ENCODE data around the gene IL1RAP.

DNA sequence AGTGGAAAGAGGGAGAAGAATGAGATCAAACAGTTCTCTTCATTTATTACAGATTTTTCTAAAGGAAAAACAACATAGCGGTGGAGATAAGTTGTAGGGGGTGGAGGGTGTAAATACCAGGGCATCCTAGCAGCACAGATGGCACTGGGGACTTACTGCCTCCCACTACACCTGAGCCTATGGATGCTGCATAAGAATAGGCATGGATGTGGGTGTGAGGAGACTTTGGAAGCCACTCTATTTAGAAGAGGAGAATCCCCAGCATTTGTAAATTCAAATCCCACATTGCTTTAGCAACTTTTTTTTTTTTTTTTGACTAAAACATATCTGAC is 27.4 kb upstream of the IL1RAP start:
- TF ChIP-seq, protein P1, sequence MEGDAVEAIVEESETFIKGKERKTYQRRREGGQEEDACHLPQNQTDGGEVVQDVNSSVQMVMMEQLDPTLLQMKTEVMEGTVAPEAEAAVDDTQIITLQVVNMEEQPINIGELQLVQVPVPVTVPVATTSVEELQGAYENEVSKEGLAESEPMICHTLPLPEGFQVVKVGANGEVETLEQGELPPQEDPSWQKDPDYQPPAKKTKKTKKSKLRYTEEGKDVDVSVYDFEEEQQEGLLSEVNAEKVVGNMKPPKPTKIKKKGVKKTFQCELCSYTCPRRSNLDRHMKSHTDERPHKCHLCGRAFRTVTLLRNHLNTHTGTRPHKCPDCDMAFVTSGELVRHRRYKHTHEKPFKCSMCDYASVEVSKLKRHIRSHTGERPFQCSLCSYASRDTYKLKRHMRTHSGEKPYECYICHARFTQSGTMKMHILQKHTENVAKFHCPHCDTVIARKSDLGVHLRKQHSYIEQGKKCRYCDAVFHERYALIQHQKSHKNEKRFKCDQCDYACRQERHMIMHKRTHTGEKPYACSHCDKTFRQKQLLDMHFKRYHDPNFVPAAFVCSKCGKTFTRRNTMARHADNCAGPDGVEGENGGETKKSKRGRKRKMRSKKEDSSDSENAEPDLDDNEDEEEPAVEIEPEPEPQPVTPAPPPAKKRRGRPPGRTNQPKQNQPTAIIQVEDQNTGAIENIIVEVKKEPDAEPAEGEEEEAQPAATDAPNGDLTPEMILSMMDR (IDR thresholded peaks at IDR 0.05) = no peak
- no peak for TF ChIP-seq POLR2AphosphoS5 (IDR thresholded peaks at IDR 0.05)
- TF ChIP-seq POLR2A (IDR thresholded peaks at IDR 0.05) = no peak
